GM19328 (cell line): ENCODE measurements around the gene DSCAM.

ENCODE experiments used
- ATAC-seq: cut with Tn5 transposase; IDR thresholded peaks from one replicate; pipeline ENCODE4 v1.9.1; 2021; ENCODE audit warnings: mild to moderate bottlenecking, moderate library complexity; ENCODE audit not compliant: unreplicated experiment

Gene DSCAM

GRCh38 chr21:40841524-40842196 is 5.3 kb downstream of the DSCAM start:
- no peak for ATAC-seq

- ATAC-seq, result no peak
Observed at GRCh38 chr21:40840401-40841125, 6.4 kb downstream of the DSCAM start.

- ATAC-seq, result no peak
Observed at GRCh38 chr21:40839521-40839920, 7.4 kb downstream of the DSCAM start.

GRCh38 chr21:40837456-40837855 is 9.5 kb downstream of the DSCAM start:
- no peak for ATAC-seq

- no peak for ATAC-seq
Observed at GRCh38 chr21:40835184-40835694, 11.7 kb downstream of the DSCAM start.

- no peak for ATAC-seq
Observed at GRCh38 chr21:40833184-40833583, 13.8 kb downstream of the DSCAM start.

- no peak for ATAC-seq
Observed at GRCh38 chr21:40832316-40832715, 14.6 kb downstream of the DSCAM start.

- ATAC-seq, result no peak
Observed at GRCh38 chr21:40830836-40831235, 16.1 kb downstream of the DSCAM start.

- no peak for ATAC-seq
Observed at GRCh38 chr21:40829791-40830190, 17.2 kb downstream of the DSCAM start.

GRCh38 chr21:40829308-40829707 is 17.6 kb downstream of the DSCAM start:
- no peak for ATAC-seq

GRCh38 chr21:40827509-40827908 is 19.4 kb downstream of the DSCAM start:
- ATAC-seq, result no peak

- ATAC-seq, result no peak
Observed at GRCh38 chr21:40819071-40819900, 27.7 kb downstream of the DSCAM start.

GRCh38 chr21:40813918-40814317 is 33.0 kb downstream of the DSCAM start:
- ATAC-seq, result no peak

- ATAC-seq, result no peak
Observed at GRCh38 chr21:40809673-40810197, 37.2 kb downstream of the DSCAM start.

GRCh38 chr21:40803101-40803500 is 43.9 kb downstream of the DSCAM start:
- no peak for ATAC-seq

- no peak for ATAC-seq
Observed at GRCh38 chr21:40800126-40800525, 46.8 kb downstream of the DSCAM start.

GRCh38 chr21:40797891-40798290 is 49.1 kb downstream of the DSCAM start:
- no peak for ATAC-seq

GRCh38 chr21:40797410-40797809 is 49.5 kb downstream of the DSCAM start:
- no peak for ATAC-seq

- ATAC-seq, result no peak
Observed at GRCh38 chr21:40796464-40796863, 50.5 kb downstream of the DSCAM start.

- ATAC-seq, result no peak
Observed at GRCh38 chr21:40795313-40795712, 51.6 kb downstream of the DSCAM start.
